GM12873 (cell line): ENCODE results near the gene HOXD9.
A peak's percentile ranks its signal among the peaks of the same experiment; 100 is the strongest.

Source experiments
- CTCF ChIP-seq: IDR thresholded peaks from 2 replicates; pipeline ENCODE4 v1.5.1; 2012; ENCODE audit warnings: low read depth, mild to moderate bottlenecking, moderate library complexity, low read length, control low read depth; ENCODE audit not compliant: insufficient read depth; ENCODE audit errors: missing control alignments

Gene HOXD9

GRCh38 chr2:176106581-176107539, 15.7 kb upstream of the HOXD9 start, which contains the start of gene HOXD11:
Gene HOXD11 (plus strand): TSS chr2:176107280. CDS start chr2:176107356, 76 bp downstream.
- no peak for TF ChIP-seq CTCF

GRCh38 chr2:176107731-176108181, 14.8 kb upstream of the HOXD9 start:
- TF ChIP-seq CTCF = no peak

GRCh38 chr2:176109192-176109901, 13.2 kb upstream of the HOXD9 start:
- no peak for TF ChIP-seq CTCF

- TF ChIP-seq CTCF = no peak
These were observed 12.6 kb upstream of the HOXD9 start for GRCh38 chr2:176109946-176110345.

- TF ChIP-seq CTCF = no peak
These were observed 11.9 kb upstream of the HOXD9 start for GRCh38 chr2:176110415-176111308.

GRCh38 chr2:176111309-176111663, 11.2 kb upstream of the HOXD9 start:
- TF ChIP-seq CTCF = peak; percentile 68

GRCh38 chr2:176111846-176112374, 10.6 kb upstream of the HOXD9 start:
- TF ChIP-seq CTCF = no peak
